H1 (cell line): ENCODE results near the gene SPINK9. TPM values are rescaled to one million over a fixed set of nuclear protein-coding genes. Genes with fewer than 3 reads are reported as not detected.

ENCODE experiments used
- BRCA1 ChIP-seq: IDR thresholded peaks from 2 replicates; pipeline ENCODE4 v1.6.1; 2012; ENCODE audit warnings: low read depth, low read length, improper control_type of control experiment
- NANOG ChIP-seq: IDR thresholded peaks from 2 replicates; pipeline ENCODE4 v1.6.1; 2011; ENCODE audit warnings: low read length, low read depth, mild to moderate bottlenecking, inconsistent platforms; ENCODE audit not compliant: insufficient read depth, poor library complexity, severe bottlenecking
- RXRA ChIP-seq: IDR thresholded peaks from 2 replicates; pipeline ENCODE4 v1.6.1; 2011; ENCODE audit warnings: low read depth, mild to moderate bottlenecking, low read length, moderate library complexity; ENCODE audit not compliant: insufficient read depth
- SP2 ChIP-seq: IDR thresholded peaks from 2 replicates; pipeline ENCODE4 v1.6.1; 2012; ENCODE audit warnings: mild to moderate bottlenecking, low read length, inconsistent platforms
- polyA plus RNA-seq, 7 experiments: library from polyadenylated mRNA; depleted of rRNA in 3 of 7; stranded (reverse) in 5 of 7; unstranded in 2 of 7; fragments of >200 nt in 5 of 7; fragments of 200-250 nt in 2 of 7; gene quantifications; 1 replicate in 5 of 7; 2 replicates in 1 of 7; 4 replicates in 1 of 7; pipeline versions ENCODE4 v1.2.1 to v1.2.3, GENCODE V29; 2011 to 2013; ENCODE audit warnings: missing spikeins in 2 of 7, mixed read lengths in 2 of 7
- total RNA-seq: library from RNA; stranded (reverse); fragmentation: NEBNext Ultra II Directional; extraction: Animal tissue kit (Norgen Biotek cat#: 25700); gene quantifications from 2 replicates; pipeline ENCODE4 v1.2.1, GENCODE V29; 2021

Gene SPINK9
- total and polyA plus RNA-seq, 2 of the 8 experiments (the other 6 are each of a cell fraction or from before 2014, with no cell fraction given) = not detected

DNA sequence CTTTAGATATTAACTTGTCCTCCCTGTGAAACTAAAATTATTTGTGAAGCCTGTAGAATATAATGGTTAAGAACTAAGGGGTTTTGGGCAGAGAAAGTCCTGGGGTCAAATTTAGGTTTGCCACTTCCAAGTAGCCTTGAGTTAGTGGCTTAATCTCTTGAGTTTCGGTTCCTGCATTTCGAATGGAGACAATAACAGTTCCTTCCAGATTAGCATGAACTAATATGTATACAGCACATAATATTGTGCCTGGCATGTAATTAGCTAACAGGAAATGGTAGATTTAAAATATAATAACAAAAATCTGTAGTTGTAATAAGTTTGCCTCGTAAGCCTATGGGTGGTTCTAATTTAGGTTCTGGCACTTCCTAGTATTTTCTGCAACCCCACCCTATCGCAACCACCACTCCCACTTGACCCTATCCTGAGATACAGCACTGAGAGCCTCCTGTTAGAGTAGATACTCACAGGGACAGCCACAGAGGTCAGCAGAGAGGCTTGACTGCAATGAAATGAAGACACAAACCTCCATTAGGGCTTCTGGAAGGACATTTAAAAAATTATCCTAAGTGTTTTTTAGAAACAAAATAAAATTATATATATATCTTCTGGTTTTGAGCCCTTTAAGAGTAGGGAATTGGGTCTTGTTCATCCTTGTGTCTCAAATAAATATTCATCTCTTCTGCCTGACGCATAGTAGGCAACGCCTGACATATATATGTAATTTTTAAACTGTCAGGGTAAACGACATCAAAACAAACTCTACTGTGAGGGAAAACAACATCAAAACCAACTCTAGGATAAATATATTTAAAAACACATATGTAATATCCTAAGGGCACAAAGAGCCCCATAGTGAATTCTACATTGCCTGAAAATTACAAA is 8.5 kb downstream of the SPINK9 start (continued):
- TF ChIP-seq SP2 (no peak), BRCA1 (no peak), NANOG (no peak), RXRA (no peak)
